Measurements from ENCODE around the gene SETD3.

Gene SETD3

DNA sequence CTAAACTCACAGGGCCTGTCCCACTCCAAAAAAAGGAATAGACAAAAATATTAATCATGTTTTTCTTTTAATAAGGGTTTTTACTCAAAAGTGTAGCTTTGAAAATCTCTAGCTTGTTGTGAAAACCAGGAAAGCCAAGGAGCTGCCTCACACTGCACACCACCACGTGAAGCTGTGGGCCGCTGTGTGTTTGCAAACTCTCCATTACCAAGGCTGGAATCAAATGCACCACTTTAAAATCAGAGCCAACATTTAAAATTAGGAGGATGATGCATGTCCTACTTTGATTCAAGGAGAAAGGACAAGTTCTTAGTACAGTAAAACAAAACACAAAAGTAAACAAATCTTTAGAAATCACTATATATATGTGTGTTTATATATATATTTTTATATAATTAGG is 83.0 kb downstream of the SETD3 start:
- Histone ChIP-seq H3K9me2 (replicated peaks; ENCODE audit: insufficient read depth, low read length) (no peaks in the 10 kb centered on the region), H3K36me3 (ENCODE audit: low read length) (no peaks in the 10 kb centered on the region), H3K27ac (ENCODE audit: low read depth, low read length) (no peak overlapping the region), H3K9me3 (ENCODE audit: insufficient read depth, low read length) (no peaks in the 10 kb centered on the region), H2AFZ (ENCODE audit: low read depth, low read length, severe bottlenecking) (no peak overlapping the region), H3K79me2 (ENCODE audit: insufficient read depth, low read length) (no peaks in the 10 kb centered on the region), H3K4me2 (ENCODE audit: low read depth, low read length, poor library complexity, severe bottlenecking) (no peak overlapping the region), H3K9ac (ENCODE audit: low read length) (no peak overlapping the region), H3K27me3 (ENCODE audit: low read length) (no peaks in the 10 kb centered on the region), H3F3A (ENCODE audit: insufficient read depth) (peaks cover 6% of the 10 kb centered on the region; the same call in 1 of the 2 replicates), H4K20me1 (ENCODE audit: low read depth, low read length) (no peaks in the 10 kb centered on the region), H3K4me3 (ENCODE audit: insufficient read depth, low read length, poor library complexity, severe bottlenecking) (no peak overlapping the region)
- TF ChIP-seq EZH2phosphoT487 (conservative IDR thresholded peaks at IDR 0.05; ENCODE audit: low read length), result no peak
- TF ChIP-seq, protein P1, sequence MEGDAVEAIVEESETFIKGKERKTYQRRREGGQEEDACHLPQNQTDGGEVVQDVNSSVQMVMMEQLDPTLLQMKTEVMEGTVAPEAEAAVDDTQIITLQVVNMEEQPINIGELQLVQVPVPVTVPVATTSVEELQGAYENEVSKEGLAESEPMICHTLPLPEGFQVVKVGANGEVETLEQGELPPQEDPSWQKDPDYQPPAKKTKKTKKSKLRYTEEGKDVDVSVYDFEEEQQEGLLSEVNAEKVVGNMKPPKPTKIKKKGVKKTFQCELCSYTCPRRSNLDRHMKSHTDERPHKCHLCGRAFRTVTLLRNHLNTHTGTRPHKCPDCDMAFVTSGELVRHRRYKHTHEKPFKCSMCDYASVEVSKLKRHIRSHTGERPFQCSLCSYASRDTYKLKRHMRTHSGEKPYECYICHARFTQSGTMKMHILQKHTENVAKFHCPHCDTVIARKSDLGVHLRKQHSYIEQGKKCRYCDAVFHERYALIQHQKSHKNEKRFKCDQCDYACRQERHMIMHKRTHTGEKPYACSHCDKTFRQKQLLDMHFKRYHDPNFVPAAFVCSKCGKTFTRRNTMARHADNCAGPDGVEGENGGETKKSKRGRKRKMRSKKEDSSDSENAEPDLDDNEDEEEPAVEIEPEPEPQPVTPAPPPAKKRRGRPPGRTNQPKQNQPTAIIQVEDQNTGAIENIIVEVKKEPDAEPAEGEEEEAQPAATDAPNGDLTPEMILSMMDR (IDR thresholded peaks at IDR 0.05; ENCODE audit: insufficient read depth, low read length, poor library complexity, severe bottlenecking), result no peak

DNA sequence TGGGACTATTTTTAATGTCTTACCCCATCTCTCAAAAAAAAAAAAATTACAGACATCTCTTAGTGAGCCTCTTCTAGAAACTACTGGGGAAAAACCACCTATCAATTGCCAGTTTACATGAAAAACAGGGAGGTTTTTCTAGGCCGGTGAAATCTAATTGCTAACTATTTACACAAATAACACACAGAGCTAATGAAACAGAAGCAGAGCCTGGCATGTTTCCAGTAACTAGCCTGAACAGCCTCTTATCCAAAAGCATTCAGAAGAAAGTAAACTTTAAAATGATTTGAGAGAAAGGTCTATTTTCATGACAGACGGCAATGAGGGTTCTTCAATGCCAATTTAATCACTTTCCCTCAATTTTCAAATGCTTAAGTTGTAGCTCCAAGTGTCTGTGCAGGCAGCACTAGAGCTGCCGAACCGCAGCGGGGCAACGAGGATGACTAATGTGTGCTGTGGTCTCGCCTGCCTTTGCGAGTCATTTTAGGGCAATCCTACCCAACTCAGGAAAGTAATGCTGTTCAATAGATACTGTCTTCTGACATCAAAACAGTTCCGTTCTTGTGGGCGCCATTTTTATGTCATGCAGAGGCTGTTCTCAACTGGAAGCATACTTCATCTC is 84.6 kb downstream of the SETD3 start:
- Histone ChIP-seq H2AFZ (ENCODE audit: low read depth, low read length, severe bottlenecking) (no peak overlapping the region), H3K9me3 (ENCODE audit: insufficient read depth, low read length) (no peaks in the 10 kb centered on the region), H3K27me3 (ENCODE audit: low read length) (no peaks in the 10 kb centered on the region), H3K36me3 (ENCODE audit: low read length) (no peaks in the 10 kb centered on the region), H3K9ac (ENCODE audit: low read length) (no peak overlapping the region), H3K9me2 (replicated peaks; ENCODE audit: insufficient read depth, low read length) (no peaks in the 10 kb centered on the region), H3K27ac (ENCODE audit: low read depth, low read length) (no peak overlapping the region), H3F3A (ENCODE audit: insufficient read depth) (peaks cover 6% of the 10 kb centered on the region; the same call in 1 of the 2 replicates), H3K4me3 (ENCODE audit: insufficient read depth, low read length, poor library complexity, severe bottlenecking) (no peak overlapping the region), H3K79me2 (ENCODE audit: insufficient read depth, low read length) (no peaks in the 10 kb centered on the region), H3K4me2 (ENCODE audit: low read depth, low read length, poor library complexity, severe bottlenecking) (no peak overlapping the region), H4K20me1 (ENCODE audit: low read depth, low read length) (no peaks in the 10 kb centered on the region)
- no peak for TF ChIP-seq EZH2phosphoT487 (conservative IDR thresholded peaks at IDR 0.05; ENCODE audit: low read length)
- TF ChIP-seq, protein P1 (IDR thresholded peaks at IDR 0.05; ENCODE audit: insufficient read depth, low read length, poor library complexity, severe bottlenecking), result no peak

DNA sequence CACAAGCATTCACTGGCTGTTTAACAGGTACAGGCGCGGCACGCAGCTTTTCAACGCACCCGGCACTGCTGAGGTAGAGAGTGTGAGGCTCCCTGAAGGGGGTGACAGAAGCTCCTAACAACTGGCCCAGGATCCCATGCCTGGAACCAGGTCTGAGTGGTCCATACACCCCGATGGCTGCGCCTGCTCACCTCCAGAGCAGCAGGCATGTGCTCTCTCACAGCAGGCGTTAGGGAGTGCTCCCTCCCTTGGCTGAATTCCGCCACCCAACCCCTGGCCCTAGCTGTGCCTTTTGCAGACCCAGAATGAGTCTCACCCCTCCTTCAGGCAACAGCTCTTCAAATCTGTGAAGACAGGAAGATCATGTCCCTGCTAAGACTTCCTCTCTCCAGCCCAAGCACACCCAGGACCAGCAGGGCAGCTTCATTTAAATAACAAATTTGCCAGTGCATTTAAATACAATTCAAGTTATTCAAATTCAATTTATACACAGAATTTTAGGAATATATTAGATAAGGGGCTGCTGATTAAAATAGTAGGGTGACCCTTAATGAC is 86.0 kb downstream of the SETD3 start:
- no peak overlapping the region for H2AFZ ChIP-seq (ENCODE audit: low read depth, low read length, severe bottlenecking)
- no peaks in the 10 kb centered on the region for H3K36me3 ChIP-seq (ENCODE audit: low read length)
- peaks cover 6% of the 10 kb centered on the region; the same call in 1 of the 2 replicates for H3F3A ChIP-seq (ENCODE audit: insufficient read depth)
- no peaks in the 10 kb centered on the region for H3K9me2 ChIP-seq (replicated peaks; ENCODE audit: insufficient read depth, low read length)
- H3K9me3 ChIP-seq (ENCODE audit: insufficient read depth, low read length), result no peaks in the 10 kb centered on the region
- no peaks in the 10 kb centered on the region for H3K79me2 ChIP-seq (ENCODE audit: insufficient read depth, low read length)
- H3K27ac ChIP-seq (ENCODE audit: low read depth, low read length), result no peak overlapping the region
- 0 out of 2 replicates have a peak, but pooled peaks cover 3% of the 10 kb centered on the region for H4K20me1 ChIP-seq (ENCODE audit: low read depth, low read length)
- no peak overlapping the region for H3K4me2 ChIP-seq (ENCODE audit: low read depth, low read length, poor library complexity, severe bottlenecking)
- no peak overlapping the region for H3K9ac ChIP-seq (ENCODE audit: low read length)
- no peak overlapping the region for H3K4me3 ChIP-seq (ENCODE audit: insufficient read depth, low read length, poor library complexity, severe bottlenecking)
- TF ChIP-seq, protein P1 (IDR thresholded peaks at IDR 0.05; ENCODE audit: insufficient read depth, low read length, poor library complexity, severe bottlenecking), result no peak
- TF ChIP-seq EZH2phosphoT487 (conservative IDR thresholded peaks at IDR 0.05; ENCODE audit: low read length), result no peak
- H3K27me3 ChIP-seq (ENCODE audit: low read length), result no peaks in the 10 kb centered on the region

Data from SU-DHL-6 (cell line).